GM12892 (cell line): Measurements from ENCODE around the gene MAN2A1.

ENCODE experiments used
- POLR2A ChIP-seq: IDR thresholded peaks from 2 replicates; pipeline ENCODE4 v1.6.1; 2011; ENCODE audit warnings: low read depth, low read length, control low read depth
- TAF1 ChIP-seq: IDR thresholded peaks from 2 replicates; pipeline ENCODE4 v1.6.1; 2011; ENCODE audit warnings: low read depth, mild to moderate bottlenecking, control low read depth, low read length, borderline replicate concordance

DNA sequence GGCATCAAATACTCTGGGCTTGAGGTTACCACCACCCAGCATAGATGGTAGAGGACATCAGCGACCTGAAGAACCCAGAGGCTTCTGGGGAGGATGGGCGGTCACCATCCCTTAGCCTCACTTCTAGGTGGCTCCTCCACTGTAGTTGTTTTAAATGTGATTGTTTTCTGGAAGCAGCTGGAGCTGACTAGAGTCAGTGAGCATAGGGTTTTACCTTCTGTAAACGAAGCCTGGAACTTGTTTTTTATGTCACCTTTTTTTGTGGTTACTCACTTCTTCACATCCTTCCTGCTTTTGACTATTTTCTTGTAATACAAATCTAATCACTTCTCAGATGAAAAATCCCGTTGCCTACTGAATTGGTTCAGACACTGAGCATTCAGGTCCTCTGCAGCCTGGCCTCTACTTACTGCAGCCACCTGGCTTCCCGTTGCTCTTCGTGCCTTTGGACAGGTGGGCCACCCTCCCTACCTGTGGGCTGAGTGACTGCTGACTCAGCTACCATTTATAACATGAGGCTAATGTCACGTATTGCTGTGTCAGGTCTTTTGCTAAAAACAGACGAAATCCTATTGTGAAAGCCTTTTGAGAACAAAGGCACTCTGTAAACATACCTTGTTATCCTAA, 167.8 kb downstream of the MAN2A1 start:
- TF ChIP-seq POLR2A (no peak), TAF1 (no peak)
